GM12892 (cell line): Measurements from ENCODE around the gene ZNF438.

Source experiments
- POLR2A ChIP-seq: IDR thresholded peaks from 2 replicates; pipeline ENCODE4 v1.6.1; 2011; ENCODE audit warnings: low read depth, low read length, control low read depth
- POLR2AphosphoS5 ChIP-seq: IDR thresholded peaks from 2 replicates; pipeline ENCODE4 v1.6.1; 2011; ENCODE audit warnings: low read depth, low read length, control low read depth
- TAF1 ChIP-seq: IDR thresholded peaks from 2 replicates; pipeline ENCODE4 v1.6.1; 2011; ENCODE audit warnings: low read depth, mild to moderate bottlenecking, control low read depth, low read length, borderline replicate concordance

DNA sequence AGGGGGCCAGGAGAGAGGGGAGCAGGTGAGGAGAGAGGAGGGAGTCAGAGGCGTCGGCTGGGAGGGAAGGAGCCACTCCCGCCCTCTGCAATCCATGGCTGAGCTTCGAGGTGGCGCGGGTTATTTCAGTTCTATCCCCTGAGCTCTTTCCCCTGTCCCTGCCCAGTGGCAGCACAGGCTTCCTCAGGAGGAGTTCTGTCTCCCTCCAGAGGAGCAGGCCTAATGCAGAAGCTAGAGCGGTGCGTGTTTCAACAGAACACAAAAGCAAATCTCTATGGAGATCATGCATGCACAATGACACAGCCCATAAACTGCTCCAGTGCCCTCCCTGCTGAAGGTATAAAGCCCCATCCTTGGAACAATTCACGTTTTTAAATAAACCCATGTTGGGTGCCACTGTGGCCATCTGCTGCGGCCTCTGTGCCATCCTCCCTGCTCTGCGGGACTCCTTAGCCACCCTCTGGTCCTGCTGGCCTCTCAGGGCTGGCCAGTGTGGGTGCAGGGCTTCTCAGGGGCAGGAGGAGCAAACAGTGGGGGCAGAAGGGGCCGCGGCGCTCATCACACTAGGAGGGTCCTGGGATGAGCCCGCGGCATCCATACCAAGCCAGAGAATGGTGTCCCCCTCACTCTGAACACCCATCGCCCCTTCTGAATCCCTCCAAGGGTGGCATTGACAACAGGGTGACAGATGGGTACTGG lies 209.5 kb downstream of the ZNF438 start:
- no peak for TF ChIP-seq POLR2A
- no peak for TF ChIP-seq POLR2AphosphoS5
- TF ChIP-seq TAF1 = no peak
